ENCODE data around the gene GCNT2. TPM values are rescaled to one million over a fixed set of nuclear protein-coding genes. Genes with fewer than 3 reads are reported as not detected.
"Not testable (repeated sequence)": the region's sequence is repeated elsewhere in the genome, so short reads cannot be mapped to it uniquely, and the experiment has no call there.

Gene GCNT2
- total RNA-seq, 6 experiments from 2014 or later: 6.6 to 10.5 (median 9.3) TPM

DNA sequence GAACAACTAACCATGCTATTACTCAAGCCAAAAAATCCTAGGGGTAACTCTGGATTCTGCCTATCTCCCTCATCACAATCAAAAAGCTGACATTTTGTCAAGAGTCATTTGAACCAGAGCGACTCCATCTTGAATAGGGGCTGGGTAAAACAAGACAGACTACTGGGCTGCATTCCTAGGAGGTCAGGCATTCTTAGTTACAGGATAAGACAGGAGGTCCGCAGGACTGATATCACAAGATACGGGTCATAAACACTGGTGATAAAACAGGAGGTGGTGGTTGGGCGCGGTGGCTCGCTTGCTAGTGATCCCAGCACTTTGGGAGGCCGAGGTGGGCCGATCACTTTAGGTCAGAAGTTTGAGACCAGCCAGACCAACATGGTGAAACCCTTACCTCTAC, 141.1 kb downstream of the GCNT2 start:
- Histone ChIP-seq H3K4me1 (peaks cover 0 to 4% (median 0%) of the 10 kb centered on the region in 4 donors), H3K36me3 (no peaks in the 10 kb centered on the region), H3K27me3 (no peaks in the 10 kb centered on the region), H3K9me3 (no peaks in the 10 kb centered on the region), H3K27ac (no peak overlapping the region), H3K4me3 (no peak overlapping the region)
- TF ChIP-seq POLR2A (IDR thresholded peaks at IDR 0.05): no peak
- TF ChIP-seq, protein P1, sequence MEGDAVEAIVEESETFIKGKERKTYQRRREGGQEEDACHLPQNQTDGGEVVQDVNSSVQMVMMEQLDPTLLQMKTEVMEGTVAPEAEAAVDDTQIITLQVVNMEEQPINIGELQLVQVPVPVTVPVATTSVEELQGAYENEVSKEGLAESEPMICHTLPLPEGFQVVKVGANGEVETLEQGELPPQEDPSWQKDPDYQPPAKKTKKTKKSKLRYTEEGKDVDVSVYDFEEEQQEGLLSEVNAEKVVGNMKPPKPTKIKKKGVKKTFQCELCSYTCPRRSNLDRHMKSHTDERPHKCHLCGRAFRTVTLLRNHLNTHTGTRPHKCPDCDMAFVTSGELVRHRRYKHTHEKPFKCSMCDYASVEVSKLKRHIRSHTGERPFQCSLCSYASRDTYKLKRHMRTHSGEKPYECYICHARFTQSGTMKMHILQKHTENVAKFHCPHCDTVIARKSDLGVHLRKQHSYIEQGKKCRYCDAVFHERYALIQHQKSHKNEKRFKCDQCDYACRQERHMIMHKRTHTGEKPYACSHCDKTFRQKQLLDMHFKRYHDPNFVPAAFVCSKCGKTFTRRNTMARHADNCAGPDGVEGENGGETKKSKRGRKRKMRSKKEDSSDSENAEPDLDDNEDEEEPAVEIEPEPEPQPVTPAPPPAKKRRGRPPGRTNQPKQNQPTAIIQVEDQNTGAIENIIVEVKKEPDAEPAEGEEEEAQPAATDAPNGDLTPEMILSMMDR (IDR thresholded peaks at IDR 0.05): no peak
- intact Hi-C loops (cut with DNase I): no loop called here
- DNase-seq (no peak), ATAC-seq (no peak)
- WGBS (ENCODE audit: insufficient coverage, low coverage, low lambda C conversion rate, missing lambda C conversion rate): 77% methylated on average over 7 of the region's 8 CpGs

DNA sequence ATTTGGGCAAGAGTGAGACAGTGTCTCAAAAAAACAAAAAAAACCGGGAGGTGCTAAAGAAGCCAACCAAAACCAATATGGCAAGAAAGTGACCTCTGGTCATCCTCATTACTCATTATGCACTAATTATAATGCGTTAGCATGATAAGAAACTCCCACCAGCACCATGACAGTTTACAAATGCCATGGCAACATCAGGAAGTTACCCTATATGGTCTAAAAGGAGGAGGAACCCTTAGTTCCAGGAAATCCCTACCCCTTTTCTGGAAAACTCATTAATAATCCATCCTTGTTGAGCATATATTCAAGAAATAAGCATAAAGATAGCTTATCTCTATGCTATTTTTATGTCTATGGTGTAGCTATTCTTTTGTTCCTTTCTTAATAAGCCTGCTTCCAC, 141.6 kb downstream of the GCNT2 start:
- Histone ChIP-seq H3K4me1 (peaks cover 0 to 2% (median 0%) of the 10 kb centered on the region in 4 donors), H3K4me3 (no peak overlapping the region), H3K9me3 (no peaks in the 10 kb centered on the region), H3K36me3 (no peaks in the 10 kb centered on the region), H3K27ac (no peak overlapping the region), H3K27me3 (no peaks in the 10 kb centered on the region)
- intact Hi-C loops (cut with DNase I): no loop called here
- DNase-seq (no peak), ATAC-seq (no peak)
- WGBS (ENCODE audit: insufficient coverage, low coverage, low lambda C conversion rate, missing lambda C conversion rate): 55% methylated on average over 2 of the region's 2 CpGs
- TF ChIP-seq POLR2A (IDR thresholded peaks at IDR 0.05): no peak
- TF ChIP-seq, protein P1 (IDR thresholded peaks at IDR 0.05): no peak

DNA sequence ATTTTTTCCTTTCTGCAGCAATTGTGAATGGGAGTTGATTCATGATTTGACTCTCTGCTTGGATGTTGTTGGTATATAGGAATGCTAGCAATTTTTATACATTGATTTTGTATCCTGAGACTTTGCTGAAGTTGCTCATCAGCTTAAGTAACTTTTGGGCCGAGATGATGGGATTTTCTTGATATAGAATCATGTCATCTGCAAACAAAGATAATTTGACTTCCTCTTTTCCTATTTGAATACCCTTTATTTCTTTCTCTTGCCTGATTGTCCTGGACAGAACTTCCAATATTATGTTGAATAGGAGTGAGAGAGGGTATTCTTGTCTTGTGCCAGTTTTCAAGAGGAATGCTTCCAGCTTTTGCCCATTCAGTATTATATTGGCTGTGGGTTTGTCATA, 144.4 kb downstream of the GCNT2 start:
- H3K36me3 ChIP-seq; H3K4me3 ChIP-seq; H3K27me3 ChIP-seq; H3K27ac ChIP-seq; H3K9me3 ChIP-seq; ATAC-seq; DNase-seq; intact Hi-C loops (cut with DNase I); H3K4me1 ChIP-seq: not testable (repeated sequence)
- WGBS (ENCODE audit: insufficient coverage, low coverage, low lambda C conversion rate, missing lambda C conversion rate): 33% methylated on average over 1 of the region's 1 CpG

DNA sequence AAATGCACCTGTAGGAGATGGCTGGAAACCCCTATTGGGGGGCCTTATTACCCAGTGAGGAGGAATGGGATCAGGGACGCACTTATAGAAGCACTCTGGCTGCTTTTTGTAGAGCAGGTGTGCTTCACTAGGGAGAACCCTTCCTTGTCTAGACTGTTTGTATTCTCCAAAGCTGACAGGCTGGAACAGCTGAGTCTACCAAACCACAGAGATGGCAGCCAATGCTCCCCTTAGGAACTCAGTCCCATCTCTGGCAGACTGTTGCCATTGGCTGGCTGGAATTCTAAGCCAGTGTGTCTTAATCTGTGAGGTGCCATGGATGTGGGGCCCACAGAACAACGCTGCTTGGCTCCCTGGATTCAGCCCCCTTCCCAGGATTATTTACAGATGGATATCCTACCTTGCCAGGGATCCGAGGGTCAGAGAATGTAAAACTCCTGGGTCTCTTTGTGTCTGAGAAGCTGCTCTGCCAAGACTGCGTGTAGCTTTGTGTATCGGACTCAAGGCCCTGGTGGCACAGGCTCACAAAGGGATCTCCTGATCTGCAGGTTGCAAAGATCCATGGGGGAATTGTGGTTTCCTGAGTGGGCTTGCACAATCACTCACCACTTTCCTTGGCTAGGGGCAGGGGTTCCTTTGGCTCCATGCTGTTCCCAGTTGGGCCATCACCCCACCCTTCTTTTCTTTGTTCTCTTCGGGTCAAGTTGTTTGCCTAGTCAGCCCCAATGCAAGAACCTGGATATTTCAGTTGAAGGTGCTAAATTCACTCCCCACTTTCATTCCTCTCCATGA, 147.2 kb downstream of the GCNT2 start:
- Histone ChIP-seq H3K4me1 (no peaks in the 10 kb centered on the region), H3K36me3 (no peaks in the 10 kb centered on the region), H3K27ac (no peak overlapping the region), H3K27me3 (no peaks in the 10 kb centered on the region), H3K4me3 (no peak overlapping the region), H3K9me3 (no peaks in the 10 kb centered on the region)
- DNase-seq: no peak
- 53% methylated on average over 3 of the region's 6 CpGs for WGBS (ENCODE audit: insufficient coverage, low coverage, low lambda C conversion rate, missing lambda C conversion rate)
- ATAC-seq: no peak
- TF ChIP-seq, protein P1 (IDR thresholded peaks at IDR 0.05): no peak
- TF ChIP-seq POLR2A (IDR thresholded peaks at IDR 0.05): no peak
- intact Hi-C loops (cut with DNase I): no loop called here

DNA sequence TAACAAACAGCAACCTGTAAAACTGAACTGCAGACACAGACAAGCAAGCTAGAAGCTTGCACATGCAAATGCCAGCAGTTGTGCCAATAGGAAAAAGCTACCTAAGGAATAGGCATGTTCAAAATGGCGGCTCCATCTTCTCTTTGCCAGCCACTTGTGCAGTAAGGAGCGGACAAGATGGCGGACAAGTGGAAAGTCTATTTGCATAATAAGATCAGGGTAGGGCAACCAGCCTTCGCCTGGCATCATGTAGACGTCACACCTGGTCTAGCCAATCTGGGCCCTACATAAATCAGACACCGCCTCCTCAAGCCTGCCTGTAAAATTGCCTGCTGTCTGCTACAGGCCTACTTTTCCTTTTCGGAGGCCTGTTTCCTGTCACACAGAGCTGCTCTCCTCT, 155.3 kb downstream of the GCNT2 start:
- Histone ChIP-seq H3K27me3 (no peaks in the 10 kb centered on the region), H3K9me3 (no peaks in the 10 kb centered on the region), H3K27ac (no peak overlapping the region), H3K4me1 (no peaks in the 10 kb centered on the region), H3K36me3 (no peaks in the 10 kb centered on the region), H3K4me3 (no peak overlapping the region)
- WGBS (ENCODE audit: insufficient coverage, low coverage, low lambda C conversion rate, missing lambda C conversion rate): 92% methylated on average over 6 of the region's 7 CpGs
- ATAC-seq (no peak), DNase-seq (no peak)
- intact Hi-C loops (cut with DNase I): no loop called here
- TF ChIP-seq, protein P1 (IDR thresholded peaks at IDR 0.05): no peak
- TF ChIP-seq POLR2A (IDR thresholded peaks at IDR 0.05): no peak
